ENCODE measurements around the gene KHDC3L.
A peak's percentile ranks its signal among the peaks of the same experiment; 100 is the strongest.
"Not testable (repeated sequence)": the region's sequence is repeated elsewhere in the genome, so short reads cannot be mapped to it uniquely, and the experiment has no call there.

Gene KHDC3L

DNA sequence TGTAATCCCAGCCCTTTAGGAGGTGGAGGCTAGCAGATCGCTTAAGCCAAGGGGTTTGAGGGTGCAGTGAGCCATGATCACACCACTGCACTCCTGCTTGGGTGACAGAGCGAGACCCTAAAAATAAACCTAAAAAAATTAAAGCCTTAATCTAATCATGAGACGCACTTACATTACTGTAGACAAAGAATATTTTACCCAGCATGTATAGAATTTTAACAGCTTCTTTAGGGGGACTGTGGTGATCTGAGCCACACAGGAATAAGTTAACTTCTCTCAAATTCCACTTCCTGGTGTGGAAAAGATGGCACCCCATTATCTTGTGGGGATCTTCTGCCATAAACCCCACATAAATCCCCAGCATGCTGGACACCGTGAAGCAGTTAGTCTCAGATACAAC lies 9.5 kb downstream of the KHDC3L start:
- no peak for DNase-seq

DNA sequence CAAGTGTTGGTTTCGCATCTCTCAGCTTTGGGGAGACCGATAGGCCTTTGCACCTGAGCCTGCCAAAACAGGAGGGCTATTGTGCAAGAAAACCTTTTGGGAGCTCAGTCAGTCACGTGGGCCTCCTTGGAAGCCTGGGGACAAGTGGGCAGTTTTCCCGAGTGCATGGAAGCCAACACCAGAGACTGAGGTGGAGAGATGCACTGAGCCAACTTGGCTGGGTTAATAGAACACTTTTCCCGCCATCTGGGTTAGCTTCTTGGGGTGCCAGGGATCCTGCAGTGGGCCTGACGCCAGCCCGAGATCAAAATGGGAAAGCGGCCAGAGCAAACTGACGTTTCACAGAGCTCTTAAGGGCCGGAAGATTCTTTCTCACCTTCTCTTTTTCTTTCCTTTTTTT lies 10.1 kb downstream of the KHDC3L start:
- no peak for DNase-seq

DNA sequence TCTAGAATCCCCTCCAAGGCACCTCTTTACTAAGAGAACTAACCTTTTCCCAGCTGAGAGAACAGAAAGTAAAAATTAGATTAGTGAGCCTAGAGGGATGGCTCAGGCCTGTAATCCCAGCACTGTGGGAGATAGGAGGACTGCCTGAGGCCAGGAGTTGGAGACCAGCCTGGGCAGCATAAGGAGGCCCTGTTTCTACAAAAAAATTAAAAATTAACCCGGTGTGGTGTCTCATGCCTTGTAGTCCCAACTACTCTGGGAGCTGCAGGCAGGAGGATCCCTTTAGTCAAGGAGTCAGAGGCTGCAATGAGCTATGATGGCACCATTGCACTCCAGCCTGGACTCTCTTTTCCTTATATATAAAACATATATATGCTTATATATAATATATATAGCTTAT lies 12.8 kb downstream of the KHDC3L start:
- DNase-seq, result no peak

DNA sequence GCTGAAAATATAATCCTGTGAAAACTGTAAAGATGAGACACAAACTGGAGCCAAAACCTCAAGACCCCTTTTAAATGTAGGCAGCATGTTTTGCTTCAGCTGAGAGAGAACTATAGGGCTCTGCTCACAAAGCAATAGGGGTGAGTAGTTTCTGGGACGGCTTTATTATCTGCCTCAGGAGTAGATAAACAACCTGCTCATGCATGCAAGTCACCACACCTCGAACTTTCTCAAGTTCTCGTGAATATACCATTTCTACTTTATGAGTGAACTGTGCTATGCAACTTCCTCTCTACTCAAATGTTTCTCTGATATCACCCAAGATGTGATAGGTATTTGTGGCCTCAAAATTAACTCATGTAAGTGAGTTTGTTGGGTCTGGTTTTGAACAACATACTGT lies 14.8 kb downstream of the KHDC3L start:
- no peak for DNase-seq

DNA sequence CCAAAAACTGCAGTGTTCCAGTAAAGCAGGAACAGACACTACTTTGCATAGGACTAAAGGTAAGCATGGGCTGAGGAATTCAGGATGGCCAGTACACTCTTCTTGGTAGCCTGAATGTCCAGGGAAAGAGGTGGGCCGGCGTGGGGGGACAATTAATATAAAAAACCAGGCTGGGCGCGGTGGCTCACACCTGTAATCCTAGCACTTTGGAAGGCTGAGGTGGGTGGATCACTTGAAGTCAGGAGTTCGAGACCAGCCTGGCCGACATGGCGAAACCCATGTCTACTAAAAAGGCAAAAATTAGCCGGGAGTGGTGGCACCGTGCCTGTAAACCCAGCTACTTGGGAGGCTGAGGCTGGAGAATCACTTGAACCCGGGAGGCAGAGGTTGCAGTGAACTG lies 19.1 kb downstream of the KHDC3L start:
- DNase-seq, result not testable (repeated sequence)

DNA sequence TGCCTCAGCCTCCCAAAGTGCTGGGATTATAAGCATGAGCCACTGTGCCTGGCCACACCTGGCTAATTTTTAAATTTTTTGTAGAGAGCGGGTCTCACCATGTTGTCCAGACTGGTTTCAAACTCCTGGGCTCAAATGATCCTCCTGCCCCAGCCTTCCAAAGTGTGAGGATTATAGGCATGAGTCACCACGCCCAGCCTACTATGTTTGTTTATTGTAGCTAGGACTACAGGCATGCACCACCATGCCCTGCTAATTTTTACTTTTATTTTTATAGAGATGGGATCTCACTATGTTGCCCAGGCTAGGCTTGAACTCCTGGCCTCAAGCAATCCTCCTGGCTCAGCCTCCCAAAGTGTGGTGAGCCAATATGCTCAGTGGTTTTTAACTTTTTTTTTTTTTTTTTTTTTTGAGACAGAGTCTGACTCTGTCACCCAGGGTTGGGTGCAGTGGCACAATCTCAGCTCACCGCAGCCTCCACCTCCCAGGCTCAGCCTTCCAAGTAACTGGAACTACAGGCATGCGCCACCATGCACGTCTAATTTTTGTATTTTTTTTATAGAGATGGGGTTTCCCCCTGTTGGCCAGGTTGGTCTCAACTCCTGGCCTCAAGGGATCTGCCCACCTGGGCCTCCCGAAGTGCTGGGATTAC lies 20.1 kb downstream of the KHDC3L start:
- DNase-seq, result no peak

DNA sequence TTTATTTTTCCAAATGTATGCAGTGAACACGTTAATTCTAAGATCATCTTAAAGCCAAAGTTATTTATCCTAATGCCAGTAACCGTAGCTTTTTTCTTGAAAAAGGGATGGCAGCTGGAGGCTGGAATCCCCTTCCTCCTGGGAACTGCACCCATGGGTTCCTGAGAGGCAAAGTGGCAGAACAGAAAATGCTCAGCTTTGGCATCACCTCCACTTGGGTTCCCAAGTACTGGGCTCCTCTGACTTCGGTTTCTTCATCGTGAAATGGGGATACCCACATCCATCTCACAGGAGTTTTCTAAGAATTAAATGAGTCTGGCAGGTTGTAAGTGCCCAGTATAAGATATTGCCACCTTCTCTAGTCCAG lies 26.0 kb downstream of the KHDC3L start:
- no peak for DNase-seq

DNA sequence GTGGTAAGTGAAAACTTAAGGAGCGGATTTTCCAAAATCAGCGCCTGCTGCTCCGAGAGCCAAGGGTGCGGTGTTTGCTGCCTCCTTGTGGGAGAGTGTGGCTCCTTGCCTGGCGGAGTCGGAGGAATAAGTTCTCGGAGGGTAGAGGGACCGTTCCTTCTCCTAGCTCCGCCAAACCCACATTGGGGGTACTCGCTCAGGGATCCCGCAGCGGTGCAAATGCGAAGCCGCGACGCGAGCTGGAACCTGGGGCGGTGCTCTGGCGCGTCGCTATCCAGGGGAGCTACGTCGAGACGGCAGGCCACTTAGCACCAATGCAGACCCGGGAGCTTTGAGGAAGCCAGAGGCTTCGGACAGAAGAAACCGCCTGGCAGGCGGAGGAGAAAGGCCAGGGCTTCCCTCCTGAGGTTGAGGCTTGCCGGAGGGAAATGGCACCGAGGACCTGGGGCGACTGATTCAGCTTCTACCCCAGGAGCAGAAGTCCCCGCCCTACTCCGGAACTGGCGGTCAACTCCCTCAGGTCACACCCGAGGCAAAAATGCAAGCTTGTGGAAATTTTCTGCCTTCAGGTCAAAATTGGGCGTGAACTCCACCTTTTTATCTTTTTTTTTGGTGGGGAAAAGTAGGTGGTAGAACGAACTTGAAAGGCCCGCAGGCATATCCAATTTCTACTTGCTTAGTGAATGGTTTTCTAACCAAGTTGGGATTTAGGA lies 26.5 kb downstream of the KHDC3L start:
- DNase-seq, result peak; percentile 18

DNA sequence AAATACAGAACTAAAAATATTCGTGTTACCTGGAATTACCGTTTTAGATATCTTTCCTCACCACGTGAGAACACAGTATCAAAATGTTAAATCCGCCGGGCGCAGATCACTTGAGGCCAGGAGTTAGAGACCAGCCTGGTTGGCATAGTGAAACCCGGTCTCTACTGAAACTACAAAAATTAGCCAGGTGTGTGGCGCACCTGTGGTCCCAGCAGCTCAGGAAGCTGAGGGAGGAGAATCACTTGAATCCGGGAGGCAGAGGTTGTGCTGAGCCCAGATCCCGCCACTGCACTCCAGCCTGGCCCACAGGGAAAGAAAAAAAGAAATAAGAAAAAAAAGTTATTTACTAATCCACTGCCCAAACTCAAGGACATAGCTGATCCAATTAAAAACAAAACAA lies 27.4 kb downstream of the KHDC3L start:
- no peak for DNase-seq

DNA sequence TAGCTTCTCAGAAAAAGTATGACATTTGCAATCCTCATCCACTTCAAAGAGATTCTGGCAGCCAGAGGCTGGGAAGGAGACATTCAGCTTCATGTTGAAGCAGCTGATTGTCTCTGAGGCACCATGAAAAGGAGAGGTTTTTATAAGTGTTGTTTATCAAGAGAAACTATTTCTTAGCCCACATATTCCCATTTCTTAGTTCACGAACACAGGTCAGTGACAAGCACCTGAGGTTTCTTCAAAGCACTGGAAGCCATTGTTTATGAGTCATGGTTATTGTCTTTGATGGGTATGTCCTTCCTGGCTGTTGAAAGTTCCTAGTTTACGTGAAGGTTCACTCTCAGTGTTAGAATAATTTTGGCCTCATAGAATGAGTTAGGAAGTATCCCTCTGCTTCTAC lies 29.2 kb downstream of the KHDC3L start:
- no peak for DNase-seq

DNA sequence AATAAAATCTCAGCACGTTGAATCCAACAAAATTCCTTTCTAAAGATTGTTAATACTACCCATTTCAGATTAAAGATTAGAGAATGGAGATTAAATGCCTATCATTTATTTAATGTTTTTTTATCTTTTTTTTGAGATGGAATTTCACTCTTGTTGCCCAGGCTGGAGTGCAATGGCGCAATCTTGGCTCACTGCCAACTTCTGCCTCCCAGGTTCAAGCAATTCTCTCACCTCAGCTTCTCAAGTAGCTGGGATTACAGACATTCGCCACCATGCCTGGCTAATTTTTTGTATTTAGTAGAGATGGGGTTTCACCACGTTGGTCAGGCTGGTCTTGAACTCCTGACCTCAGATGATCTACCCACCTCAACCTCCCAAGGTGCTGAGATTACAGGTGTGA lies 29.7 kb downstream of the KHDC3L start:
- DNase-seq, result not testable (repeated sequence)

DNA sequence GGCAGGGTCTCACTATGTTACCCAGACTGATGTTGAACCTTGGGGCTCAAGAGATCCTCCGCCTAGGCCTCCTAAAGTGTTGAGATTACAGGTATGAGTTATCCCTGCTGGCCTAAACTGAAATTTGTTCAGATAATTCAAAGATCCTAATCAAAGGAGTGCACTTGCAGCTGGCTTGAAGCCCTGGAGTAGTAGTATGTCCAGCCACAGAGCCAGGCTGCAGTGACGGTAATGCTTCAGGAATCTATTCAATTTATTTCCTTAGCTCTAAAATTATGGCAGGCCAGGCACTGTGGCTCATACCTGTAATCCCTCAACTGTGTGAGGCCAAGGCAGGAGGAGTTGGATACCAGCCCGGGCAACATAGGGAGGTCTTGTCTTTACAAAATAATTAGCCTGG lies 30.8 kb downstream of the KHDC3L start:
- DNase-seq, result no peak

DNA sequence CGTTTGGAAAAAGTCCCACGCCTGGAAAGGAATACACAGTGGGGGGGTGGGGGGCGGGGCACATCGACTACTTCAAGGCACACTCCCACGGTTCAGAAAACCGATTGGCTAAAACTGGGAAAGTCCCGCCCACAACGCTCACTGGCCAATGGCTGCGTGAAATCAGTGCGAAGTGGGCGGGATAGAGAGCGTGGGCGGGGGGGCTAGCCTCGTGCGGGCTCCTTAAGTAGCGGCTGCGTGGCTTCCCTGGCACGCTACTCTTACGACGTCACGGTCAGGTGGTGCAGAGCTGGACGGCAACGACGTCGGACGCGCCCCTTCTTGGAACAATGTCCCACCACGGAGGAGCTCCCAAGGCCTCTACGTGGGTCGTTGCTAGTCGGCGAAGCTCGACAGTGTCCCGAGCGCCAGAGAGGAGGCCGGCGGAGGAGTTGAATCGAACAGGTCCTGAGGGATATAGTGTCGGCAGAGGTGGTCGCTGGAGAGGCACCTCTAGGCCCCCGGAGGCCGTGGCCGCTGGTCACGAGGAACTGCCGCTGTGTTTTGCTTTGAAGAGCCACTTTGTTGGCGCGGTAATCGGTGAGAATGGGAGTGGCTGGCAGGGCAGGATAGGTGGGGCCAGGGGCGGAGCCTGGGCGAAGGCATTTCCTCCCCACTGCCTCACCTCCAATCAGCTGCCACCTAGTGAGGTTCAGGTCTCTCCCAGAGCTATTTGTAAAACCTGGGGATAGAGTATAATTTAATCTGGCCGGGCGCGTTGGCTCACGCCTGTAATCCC lies 32.3 kb downstream of the KHDC3L start, which contains the start of gene DDX43:
Gene DDX43, plus strand, starts transcription at position 252 of the 778 bp plus-strand sequence. Its CDS starts 78 bp downstream, at position 330.
- DNase-seq, result peak; percentile 28

DNA sequence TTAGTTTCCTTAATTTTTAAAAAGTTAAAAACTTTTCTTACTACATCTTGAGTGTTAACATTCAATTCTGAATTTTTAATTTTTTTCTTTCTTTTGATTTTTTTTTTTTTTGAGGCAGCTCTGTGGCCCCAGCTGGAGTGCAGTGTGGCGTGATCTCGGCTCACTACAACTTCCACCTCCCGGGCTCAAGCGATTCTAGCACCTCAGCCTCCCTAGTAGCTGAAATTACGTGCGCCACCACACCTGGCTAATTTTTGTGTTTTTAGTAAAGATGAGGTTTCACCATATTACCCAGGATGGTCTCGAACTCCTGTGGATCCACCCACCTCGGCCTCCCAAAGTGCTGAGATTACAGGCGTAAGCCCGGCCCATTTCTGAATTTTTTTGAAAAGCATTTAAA lies 33.4 kb downstream of the KHDC3L start:
- no peak for DNase-seq

DNA sequence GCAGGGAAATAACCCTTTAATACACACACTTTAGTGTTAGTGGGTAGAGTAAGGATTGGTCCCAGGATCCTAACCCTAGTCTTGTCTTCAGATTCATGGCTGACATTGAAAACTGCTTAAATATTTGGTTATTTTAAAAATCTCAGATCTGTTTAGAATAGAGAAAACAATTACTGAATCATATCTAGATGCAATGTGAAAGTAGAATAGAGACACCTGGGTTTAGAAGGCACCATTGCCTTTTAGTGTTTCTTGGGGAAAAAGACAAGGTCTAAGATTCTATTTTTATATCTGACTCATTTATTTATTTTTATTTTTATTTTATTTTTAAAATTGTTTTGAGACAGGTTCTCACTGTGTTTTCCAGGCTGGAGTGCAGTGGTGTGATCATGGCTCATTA lies 38.2 kb downstream of the KHDC3L start:
- no peak for DNase-seq

DNA sequence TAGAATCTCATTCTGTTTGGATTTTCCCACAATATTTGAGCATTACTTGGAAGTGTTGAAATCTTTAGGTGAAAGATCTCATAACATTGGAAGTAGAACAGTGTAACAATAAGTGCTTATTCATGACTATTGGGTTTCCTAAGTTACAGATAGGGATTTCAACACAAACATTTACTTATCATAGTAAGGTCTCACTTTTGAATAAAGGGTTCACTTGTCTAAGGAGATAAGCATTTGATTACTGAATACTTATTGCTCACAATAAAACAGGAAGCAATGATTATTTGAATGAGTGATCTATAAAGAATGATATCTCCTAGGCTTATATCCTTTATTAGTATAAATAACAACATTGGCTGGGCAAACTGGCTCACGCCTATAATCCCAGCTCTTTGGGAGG lies 46.9 kb downstream of the KHDC3L start:
- DNase-seq, result no peak

DNA sequence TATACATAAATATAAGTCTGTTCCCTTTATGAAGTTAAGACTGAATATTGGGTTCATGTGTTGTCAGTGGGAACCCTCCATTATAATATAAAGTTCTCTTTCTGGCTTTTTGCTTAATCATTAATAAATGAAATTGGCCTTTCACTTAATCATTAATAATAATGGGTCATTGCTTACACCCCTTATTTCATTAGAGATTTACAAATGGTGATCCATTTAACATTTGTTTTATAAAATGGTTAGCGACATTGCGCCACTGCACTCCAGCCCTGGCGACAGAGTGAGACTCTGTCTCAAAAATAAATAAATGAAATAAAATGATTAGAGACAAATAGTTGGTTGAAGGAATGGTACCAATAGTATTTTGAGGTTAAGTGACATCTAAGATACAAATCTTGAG lies 50.6 kb downstream of the KHDC3L start:
- DNase-seq, result no peak
